HEK293 (cell line): Measurements from ENCODE around the gene SBK1.

Experiments
- CTCF ChIA-PET: fragments of 350-600 bp; formaldehyde crosslinking; extraction: SDS; loops from one replicate; lab custom pipeline; 2021; ENCODE audit warnings: antibody characterized with exemption; lab: Yijun Ruan, JAX
- POLR2A ChIA-PET: fragments of 300-600 bp; formaldehyde crosslinking; extraction: SDS; loops from one replicate; lab custom pipeline; 2020; ENCODE audit warnings: antibody characterized with exemption, inconsistent platforms; lab: Yijun Ruan, JAX
- H3K27ac ChIP-seq: fragments of 200-500 bp; sonication (Bioruptor generic); 2 replicates; pipeline ENCODE4 v1.5.1; 2014; ENCODE audit warnings: low read depth, low read length, control low read depth, inconsistent platforms; ENCODE audit errors: extremely low read depth
- H3K36me3 ChIP-seq, 2 experiments: fragments of 200-500 bp in 1 of 2; sonication (Bioruptor generic) in 1 of 2; 1 replicate in 1 of 2; 2 replicates in 1 of 2; pipeline ENCODE4 v1.5.1; 2014 to 2017; ENCODE audit warnings: inconsistent platforms in 2 of 2, low read length in 2 of 2; ENCODE audit not compliant: control insufficient read depth in 2 of 2, insufficient read depth in 1 of 2
- H3K4me1 ChIP-seq: fragments of 200-500 bp; sonication (Bioruptor generic); 2 replicates; pipeline ENCODE4 v1.5.1; 2014; ENCODE audit warnings: mild to moderate bottlenecking, low read length, inconsistent platforms; ENCODE audit not compliant: control insufficient read depth, insufficient read depth
- H3K4me3 ChIP-seq: 2 replicates; pipeline ENCODE4 v1.5.1; 2011; ENCODE audit warnings: low read depth, mild to moderate bottlenecking, control low read depth, low read length, moderate library complexity
- H3K9me3 ChIP-seq: fragments of 200-500 bp; sonication (Bioruptor generic); 2 replicates; pipeline ENCODE4 v1.5.1; 2014; ENCODE audit warnings: low read depth, low read length, inconsistent platforms; ENCODE audit not compliant: control insufficient read depth, insufficient read depth
- ATF2 ChIP-seq: fragments of 450-650 bp; formaldehyde crosslinking; IDR thresholded peaks from 2 replicates; pipeline ENCODE4 v1.5.1; 2016; ENCODE audit warnings: missing biosample characterization, missing genetic modification characterization, low read depth
- CTCF ChIP-seq: fragments of 450-650 bp; formaldehyde crosslinking; IDR thresholded peaks from 2 replicates; pipeline ENCODE4 v1.5.1; 2016; ENCODE audit warnings: missing biosample characterization, missing genetic modification characterization
- GLIS1 ChIP-seq: fragments of 450-650 bp; formaldehyde crosslinking; IDR thresholded peaks from 2 replicates; pipeline ENCODE4 v1.5.1; 2016; ENCODE audit warnings: missing biosample characterization, missing genetic modification characterization
- PATZ1 ChIP-seq: fragments of 450-650 bp; formaldehyde crosslinking; IDR thresholded peaks from 2 replicates; pipeline ENCODE4 v1.5.1; 2016; ENCODE audit warnings: missing biosample characterization, missing genetic modification characterization
- PBX3 ChIP-seq: sonication (generic); formaldehyde crosslinking; IDR thresholded peaks from 2 replicates; pipeline ENCODE4 v1.8.1; 2022; ENCODE audit warnings: mild to moderate bottlenecking, moderate library complexity, missing genetic modification reagents
- SP3 ChIP-seq: fragments of 450-650 bp; formaldehyde crosslinking; IDR thresholded peaks from 2 replicates; pipeline ENCODE4 v1.5.1; 2016; ENCODE audit warnings: missing biosample characterization, missing genetic modification characterization
- YY1 ChIP-seq: fragments of 450-650 bp; formaldehyde crosslinking; IDR thresholded peaks from 2 replicates; pipeline ENCODE4 v1.5.1; 2018; ENCODE audit warnings: missing biosample characterization, missing genetic modification characterization
- ZBTB48 ChIP-seq: fragments of 450-650 bp; formaldehyde crosslinking; IDR thresholded peaks from 2 replicates; pipeline ENCODE4 v1.5.1; 2016; ENCODE audit warnings: missing biosample characterization, missing genetic modification characterization
- ZFP69B ChIP-seq: fragments of 450-650 bp; formaldehyde crosslinking; IDR thresholded peaks from 2 replicates; pipeline ENCODE4 v1.5.1; 2016; ENCODE audit warnings: missing biosample characterization, missing genetic modification characterization
- ZNF10 ChIP-seq: fragments of 450-650 bp; formaldehyde crosslinking; IDR thresholded peaks from 2 replicates; pipeline ENCODE4 v1.5.1; 2017; ENCODE audit warnings: missing biosample characterization, missing genetic modification characterization
- ZNF121 ChIP-seq: fragments of 450-650 bp; formaldehyde crosslinking; IDR thresholded peaks from 2 replicates; pipeline ENCODE4 v1.5.1; 2016; ENCODE audit warnings: missing biosample characterization, missing genetic modification characterization
- ZNF169 ChIP-seq: fragments of 450-650 bp; formaldehyde crosslinking; IDR thresholded peaks from 2 replicates; pipeline ENCODE4 v1.5.1; 2016; ENCODE audit warnings: missing biosample characterization, missing genetic modification characterization
- ZNF184 ChIP-seq: fragments of 450-650 bp; IDR thresholded peaks from 2 replicates; pipeline ENCODE4 v1.5.1; 2018; ENCODE audit warnings: missing biosample characterization, mild to moderate bottlenecking, missing genetic modification characterization
- ZNF48 ChIP-seq: fragments of 450-650 bp; formaldehyde crosslinking; IDR thresholded peaks from 2 replicates; pipeline ENCODE4 v1.5.1; 2016; ENCODE audit warnings: missing biosample characterization, missing genetic modification characterization
- ZNF571 ChIP-seq: fragments of 450-650 bp; formaldehyde crosslinking; IDR thresholded peaks from 2 replicates; pipeline ENCODE4 v1.5.0; 2017; ENCODE audit warnings: missing biosample characterization, missing genetic modification characterization
- ZNF600 ChIP-seq: fragments of 450-650 bp; formaldehyde crosslinking; IDR thresholded peaks from 2 replicates; pipeline ENCODE4 v1.5.1; 2016; ENCODE audit warnings: missing biosample characterization, missing genetic modification characterization
- ZNF610 ChIP-seq: fragments of 450-650 bp; formaldehyde crosslinking; IDR thresholded peaks from 2 replicates; pipeline ENCODE4 v1.5.1; 2016; ENCODE audit warnings: missing biosample characterization, missing genetic modification characterization, borderline replicate concordance
- ZNF623 ChIP-seq: fragments of 450-650 bp; formaldehyde crosslinking; IDR thresholded peaks from 2 replicates; pipeline ENCODE4 v1.5.1; 2016; ENCODE audit warnings: missing biosample characterization, missing genetic modification characterization
- ZNF654 ChIP-seq: fragments of 450-650 bp; formaldehyde crosslinking; IDR thresholded peaks from 2 replicates; pipeline ENCODE4 v1.5.1; 2016; ENCODE audit warnings: low read depth, missing biosample characterization, missing genetic modification characterization
- TF ChIP-seq, protein P1 (sequence below): fragments of 450-650 bp; formaldehyde crosslinking; IDR thresholded peaks from 2 replicates; pipeline ENCODE4 v1.5.1; 2016; ENCODE audit warnings: missing biosample characterization, missing genetic modification characterization

Gene SBK1

DNA sequence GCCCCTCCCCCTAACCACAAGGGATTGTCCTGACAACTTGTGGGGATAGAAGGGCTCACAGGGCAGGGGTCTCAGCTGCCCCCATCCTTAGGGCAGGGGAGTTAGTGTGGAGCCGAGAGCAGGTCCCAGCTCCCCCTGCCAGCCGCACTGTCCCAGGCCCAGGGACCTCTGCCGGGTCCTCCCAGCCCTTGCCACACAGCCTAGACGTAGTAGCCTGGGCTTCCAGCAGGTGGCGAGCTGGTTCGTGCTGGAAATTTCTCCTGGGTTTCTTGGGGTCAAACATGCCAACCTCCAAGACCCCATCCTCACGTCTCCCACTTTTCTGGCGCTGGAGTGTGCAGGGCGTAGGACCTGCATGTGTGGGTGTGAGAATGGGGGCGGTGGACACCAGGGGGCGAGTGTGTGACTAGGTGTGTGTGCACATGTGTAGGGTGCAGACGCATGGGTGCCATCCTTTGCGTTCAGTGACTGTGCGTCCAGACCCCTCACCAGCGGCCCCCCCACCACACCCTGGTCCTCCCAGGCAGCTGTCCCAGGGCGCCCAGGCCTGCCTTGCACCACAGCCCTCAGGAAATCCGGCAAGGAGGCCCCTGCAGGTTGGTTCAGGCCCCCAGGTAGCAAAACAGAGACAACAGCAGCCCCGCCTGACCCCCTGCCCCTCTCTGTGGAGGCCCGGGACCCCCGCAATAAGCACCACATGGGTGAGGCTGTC lies 29.5 kb downstream of the SBK1 start:
- peaks cover 0 to 10% of the 10 kb centered on the region in 2 experiments; a peak in 1 of 3 replicates for H3K36me3 ChIP-seq
- H3K4me3 ChIP-seq = no peak overlapping the region
- H3K9me3 ChIP-seq = no peaks in the 10 kb centered on the region
- TF ChIP-seq ZNF169 (tag by site-specific recombination) (no peak), ZBTB48 (tag by site-specific recombination) (no peak), ZNF600 (tag by site-specific recombination) (no peak), ZFP69B (no peak), ZNF10 (no peak), PBX3 (CRISPR knock-in tag) (no peak), ZNF184 (tag by site-specific recombination) (no peak), ZNF121 (tag by site-specific recombination) (peak; percentile 18; the same call in 1 of the 2 replicates), ZNF610 (tag by site-specific recombination) (no peak), PATZ1 (no peak), SP3 (tag by site-specific recombination) (no peak), ZNF48 (tag by site-specific recombination) (no peak), ZNF623 (tag by site-specific recombination) (no peak), ZNF654 (tag by site-specific recombination) (peak; percentile 27; the same call in 1 of the 2 replicates), CTCF (tag by site-specific recombination) (peak; percentile 89), YY1 (no peak), GLIS1 (tag by site-specific recombination) (no peak), ATF2 (tag by site-specific recombination) (no peak), ZNF571 (no peak)
- TF ChIP-seq, protein P1, sequence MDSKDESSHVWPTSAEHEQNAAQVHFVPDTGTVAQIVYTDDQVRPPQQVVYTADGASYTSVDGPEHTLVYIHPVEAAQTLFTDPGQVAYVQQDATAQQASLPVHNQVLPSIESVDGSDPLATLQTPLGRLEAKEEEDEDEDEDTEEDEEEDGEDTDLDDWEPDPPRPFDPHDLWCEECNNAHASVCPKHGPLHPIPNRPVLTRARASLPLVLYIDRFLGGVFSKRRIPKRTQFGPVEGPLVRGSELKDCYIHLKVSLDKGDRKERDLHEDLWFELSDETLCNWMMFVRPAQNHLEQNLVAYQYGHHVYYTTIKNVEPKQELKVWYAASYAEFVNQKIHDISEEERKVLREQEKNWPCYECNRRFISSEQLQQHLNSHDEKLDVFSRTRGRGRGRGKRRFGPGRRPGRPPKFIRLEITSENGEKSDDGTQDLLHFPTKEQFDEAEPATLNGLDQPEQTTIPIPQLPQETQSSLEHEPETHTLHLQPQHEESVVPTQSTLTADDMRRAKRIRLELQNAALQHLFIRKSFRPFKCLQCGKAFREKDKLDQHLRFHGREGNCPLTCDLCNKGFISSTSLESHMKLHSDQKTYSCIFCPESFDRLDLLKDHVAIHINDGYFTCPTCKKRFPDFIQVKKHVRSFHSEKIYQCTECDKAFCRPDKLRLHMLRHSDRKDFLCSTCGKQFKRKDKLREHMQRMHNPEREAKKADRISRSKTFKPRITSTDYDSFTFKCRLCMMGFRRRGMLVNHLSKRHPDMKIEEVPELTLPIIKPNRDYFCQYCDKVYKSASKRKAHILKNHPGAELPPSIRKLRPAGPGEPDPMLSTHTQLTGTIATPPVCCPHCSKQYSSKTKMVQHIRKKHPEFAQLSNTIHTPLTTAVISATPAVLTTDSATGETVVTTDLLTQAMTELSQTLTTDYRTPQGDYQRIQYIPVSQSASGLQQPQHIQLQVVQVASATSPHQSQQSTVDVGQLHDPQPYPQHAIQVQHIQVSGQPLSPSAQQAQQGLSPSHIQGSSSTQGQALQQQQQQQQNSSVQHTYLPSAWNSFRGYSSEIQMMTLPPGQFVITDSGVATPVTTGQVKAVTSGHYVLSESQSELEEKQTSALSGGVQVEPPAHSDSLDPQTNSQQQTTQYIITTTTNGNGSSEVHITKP (tag by site-specific recombination) = peak; percentile 55; the same call in 1 of the 2 replicates
- POLR2A ChIA-PET = interaction anchor here (0.6 kb wide), 1 partner anchor 13 kb away, joined by 4 read pairs; no protein-coding TSS in a partner anchor
- H3K4me1 ChIP-seq = no peaks in the 10 kb centered on the region
- CTCF ChIA-PET = interaction anchor here (0.5 to 11.7 kb wide), 16 partner anchors 10 to 349 kb away, joined by 3 to 125 read pairs (median 4); no protein-coding TSS in a partner anchor
- no peak overlapping the region for H3K27ac ChIP-seq
